ENCODE measurements around the gene WDR7.

The WDR7 gene

DNA sequence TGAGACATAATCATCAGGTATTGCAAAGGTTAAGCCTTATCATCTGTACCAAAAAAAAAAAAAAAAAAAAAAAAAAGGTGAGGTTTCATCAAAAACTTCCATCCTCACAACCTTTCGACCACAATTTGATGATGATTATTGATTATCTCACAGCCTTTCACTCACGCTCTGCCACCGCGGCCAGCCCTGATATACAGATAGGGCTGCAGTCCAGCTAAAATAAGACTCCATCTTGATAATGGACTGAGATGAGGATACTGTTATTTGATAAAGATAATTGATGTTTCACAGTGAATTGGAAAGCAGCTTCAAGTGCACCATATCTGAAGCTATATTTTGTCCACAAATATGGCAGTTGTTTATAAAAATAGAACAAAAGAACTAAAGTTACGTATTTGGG lies 336.1 kb downstream of the WDR7 start:
- Histone ChIP-seq H2AFZ (ENCODE audit: low read depth, low read length) (no peak overlapping the region), H3K9me3 (ENCODE audit: low read length) (no peaks in the 10 kb centered on the region), H3K27me3 (ENCODE audit: insufficient read depth, low read length) (no peaks in the 10 kb centered on the region), H3K36me3 (ENCODE audit: insufficient read depth, low read length) (no peaks in the 10 kb centered on the region), H3K4me3 (ENCODE audit: low read length) (no peak overlapping the region), H3K4me1 (ENCODE audit: insufficient read depth, low read length) (peaks cover 18% of the 10 kb centered on the region)

DNA sequence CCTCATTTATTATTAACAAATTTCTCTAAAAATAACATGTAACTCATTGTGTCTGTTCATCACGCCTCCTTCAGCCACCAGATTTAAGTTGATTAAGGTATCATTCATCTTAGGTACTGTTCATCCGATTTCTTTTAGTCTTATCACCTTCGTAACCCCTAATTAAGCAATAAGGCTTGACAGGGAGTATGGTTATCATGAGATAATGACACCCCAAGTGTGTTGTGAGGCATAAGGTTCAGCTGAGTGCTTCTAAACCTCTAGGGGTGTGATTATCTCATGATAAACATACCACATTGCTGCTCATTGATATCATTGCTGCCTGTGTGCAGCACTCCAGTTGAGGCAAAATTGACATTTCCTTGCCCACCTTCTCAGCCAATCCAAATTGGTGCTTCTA lies 336.9 kb downstream of the WDR7 start:
- Histone ChIP-seq H3K4me3 (ENCODE audit: low read length) (no peak overlapping the region), H3K4me1 (ENCODE audit: insufficient read depth, low read length) (peaks cover 11% of the 10 kb centered on the region), H2AFZ (ENCODE audit: low read depth, low read length) (no peak overlapping the region), H3K36me3 (ENCODE audit: insufficient read depth, low read length) (no peaks in the 10 kb centered on the region), H3K9me3 (ENCODE audit: low read length) (no peaks in the 10 kb centered on the region), H3K27me3 (ENCODE audit: insufficient read depth, low read length) (no peaks in the 10 kb centered on the region)

GRCh38 chr18:56990678-56991077 lies 339.5 kb downstream of the WDR7 start:
- no peaks in the 10 kb centered on the region for H3K27me3 ChIP-seq (ENCODE audit: insufficient read depth, low read length)
- H2AFZ ChIP-seq (ENCODE audit: low read depth, low read length), result no peak overlapping the region
- H3K36me3 ChIP-seq (ENCODE audit: insufficient read depth, low read length), result no peaks in the 10 kb centered on the region
- H3K9me3 ChIP-seq (ENCODE audit: low read length), result no peaks in the 10 kb centered on the region
- no peak overlapping the region for H3K4me3 ChIP-seq (ENCODE audit: low read length)
- H3K4me1 ChIP-seq (ENCODE audit: insufficient read depth, low read length), result peaks cover 12% of the 10 kb centered on the region

GRCh38 chr18:56992777-56993176 lies 341.6 kb downstream of the WDR7 start:
- no peaks in the 10 kb centered on the region for H3K27me3 ChIP-seq (ENCODE audit: insufficient read depth, low read length)
- H3K4me1 ChIP-seq (ENCODE audit: insufficient read depth, low read length), result peaks cover 2% of the 10 kb centered on the region
- H3K9me3 ChIP-seq (ENCODE audit: low read length), result no peaks in the 10 kb centered on the region
- no peaks in the 10 kb centered on the region for H3K36me3 ChIP-seq (ENCODE audit: insufficient read depth, low read length)
- no peak overlapping the region for H2AFZ ChIP-seq (ENCODE audit: low read depth, low read length)
- H3K4me3 ChIP-seq (ENCODE audit: low read length), result no peak overlapping the region

DNA sequence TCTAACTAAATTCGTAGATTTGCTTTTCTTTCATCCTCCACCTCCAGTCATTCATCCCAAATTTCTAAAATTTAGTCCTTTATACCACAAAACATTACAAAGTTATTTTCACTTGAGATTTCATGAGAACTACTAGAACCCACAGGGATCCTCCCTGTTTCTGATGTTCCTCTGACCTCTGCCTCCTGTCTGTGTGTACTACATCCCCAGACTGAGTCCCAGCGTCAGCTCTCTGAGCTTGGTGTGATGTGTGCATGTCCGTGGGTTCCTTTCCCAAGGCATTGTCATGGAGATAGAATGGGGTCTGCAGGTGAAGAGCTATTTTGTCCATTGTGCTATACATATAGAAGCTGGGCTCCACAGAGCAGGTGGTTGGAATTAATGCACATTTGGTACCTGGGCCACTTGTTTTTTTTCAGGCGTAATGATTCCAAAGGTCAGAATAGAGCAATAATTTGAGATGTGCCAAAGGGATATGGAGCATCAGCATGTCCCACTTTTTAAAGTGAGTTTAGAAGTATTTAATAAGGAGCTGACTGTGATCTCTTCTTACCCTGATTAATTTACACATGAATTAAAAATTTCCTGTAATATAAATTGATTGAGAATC lies 344.5 kb downstream of the WDR7 start:
- no peaks in the 10 kb centered on the region for H3K27me3 ChIP-seq (ENCODE audit: insufficient read depth, low read length)
- no peaks in the 10 kb centered on the region for H3K9me3 ChIP-seq (ENCODE audit: low read length)
- H2AFZ ChIP-seq (ENCODE audit: low read depth, low read length), result no peak overlapping the region
- H3K36me3 ChIP-seq (ENCODE audit: insufficient read depth, low read length), result no peaks in the 10 kb centered on the region
- H3K4me3 ChIP-seq (ENCODE audit: low read length), result no peak overlapping the region
- H3K4me1 ChIP-seq (ENCODE audit: insufficient read depth, low read length), result peaks cover 2% of the 10 kb centered on the region

DNA sequence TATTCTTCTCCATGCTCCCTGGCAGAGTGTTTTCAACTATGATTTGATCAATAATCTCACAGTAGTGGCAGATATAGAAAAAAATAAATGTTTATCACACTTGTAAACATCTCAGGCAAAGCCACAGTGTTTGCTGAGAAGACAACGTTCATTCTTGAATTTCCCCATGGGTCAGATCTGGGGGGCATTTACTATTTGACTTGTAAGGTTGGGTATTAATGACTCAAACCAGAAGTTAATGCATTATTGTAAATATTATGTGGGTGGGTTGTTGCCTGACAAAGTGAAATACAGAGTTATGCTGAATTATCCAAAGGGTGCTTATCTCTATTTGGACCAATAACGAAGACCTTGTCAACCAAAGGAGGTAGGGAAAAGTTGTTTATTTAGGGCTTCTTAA lies 346.0 kb downstream of the WDR7 start:
- Histone ChIP-seq H2AFZ (ENCODE audit: low read depth, low read length) (no peak overlapping the region), H3K27me3 (ENCODE audit: insufficient read depth, low read length) (no peaks in the 10 kb centered on the region), H3K9me3 (ENCODE audit: low read length) (no peaks in the 10 kb centered on the region), H3K4me3 (ENCODE audit: low read length) (no peak overlapping the region), H3K36me3 (ENCODE audit: insufficient read depth, low read length) (no peaks in the 10 kb centered on the region), H3K4me1 (ENCODE audit: insufficient read depth, low read length) (peaks cover 11% of the 10 kb centered on the region)

DNA sequence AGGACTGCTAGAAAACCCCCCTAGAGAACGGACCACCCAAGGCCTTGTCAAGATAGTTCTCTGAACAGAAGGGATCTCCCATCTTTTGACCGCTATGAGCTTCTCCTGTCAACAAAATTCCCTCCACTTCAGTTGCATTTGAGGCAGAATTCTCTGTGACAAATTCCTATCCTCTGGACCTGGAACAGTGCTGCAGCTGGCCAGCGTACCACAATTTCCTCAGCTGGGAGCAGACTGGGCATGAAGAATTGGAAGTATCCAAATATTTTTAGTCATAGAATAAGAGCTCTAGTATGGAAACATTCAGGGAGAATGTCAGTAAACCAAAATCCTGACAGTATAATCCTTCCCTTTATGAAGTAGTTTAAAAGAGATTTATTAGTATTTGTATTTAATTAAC lies 348.7 kb downstream of the WDR7 start:
- no peaks in the 10 kb centered on the region for H3K9me3 ChIP-seq (ENCODE audit: low read length)
- H2AFZ ChIP-seq (ENCODE audit: low read depth, low read length), result no peak overlapping the region
- no peak overlapping the region for H3K4me3 ChIP-seq (ENCODE audit: low read length)
- peaks cover 21% of the 10 kb centered on the region for H3K4me1 ChIP-seq (ENCODE audit: insufficient read depth, low read length)
- no peaks in the 10 kb centered on the region for H3K36me3 ChIP-seq (ENCODE audit: insufficient read depth, low read length)
- no peaks in the 10 kb centered on the region for H3K27me3 ChIP-seq (ENCODE audit: insufficient read depth, low read length)

DNA sequence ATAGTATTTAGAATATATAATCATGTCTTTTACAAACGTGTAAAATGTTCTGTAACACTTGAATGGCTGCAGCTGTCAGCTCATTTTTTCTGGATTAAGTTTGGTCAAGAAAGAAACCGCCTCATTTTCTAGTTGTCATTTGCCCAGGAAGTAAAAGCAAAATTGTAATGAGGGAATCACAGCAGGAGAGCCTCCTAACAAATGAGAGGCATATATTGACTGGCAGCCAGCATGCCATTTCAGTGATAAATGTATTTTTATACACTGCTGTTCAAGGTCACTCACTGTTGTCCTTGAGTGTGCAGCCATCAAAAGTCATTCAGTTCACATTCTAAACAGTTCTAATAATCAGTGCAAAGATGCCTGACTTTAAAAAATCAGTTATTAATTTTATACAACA lies 351.5 kb downstream of the WDR7 start:
- no peaks in the 10 kb centered on the region for H3K36me3 ChIP-seq (ENCODE audit: insufficient read depth, low read length)
- peaks cover 21% of the 10 kb centered on the region for H3K4me1 ChIP-seq (ENCODE audit: insufficient read depth, low read length)
- H2AFZ ChIP-seq (ENCODE audit: low read depth, low read length), result no peak overlapping the region
- no peak overlapping the region for H3K4me3 ChIP-seq (ENCODE audit: low read length)
- no peaks in the 10 kb centered on the region for H3K9me3 ChIP-seq (ENCODE audit: low read length)
- no peaks in the 10 kb centered on the region for H3K27me3 ChIP-seq (ENCODE audit: insufficient read depth, low read length)

DNA sequence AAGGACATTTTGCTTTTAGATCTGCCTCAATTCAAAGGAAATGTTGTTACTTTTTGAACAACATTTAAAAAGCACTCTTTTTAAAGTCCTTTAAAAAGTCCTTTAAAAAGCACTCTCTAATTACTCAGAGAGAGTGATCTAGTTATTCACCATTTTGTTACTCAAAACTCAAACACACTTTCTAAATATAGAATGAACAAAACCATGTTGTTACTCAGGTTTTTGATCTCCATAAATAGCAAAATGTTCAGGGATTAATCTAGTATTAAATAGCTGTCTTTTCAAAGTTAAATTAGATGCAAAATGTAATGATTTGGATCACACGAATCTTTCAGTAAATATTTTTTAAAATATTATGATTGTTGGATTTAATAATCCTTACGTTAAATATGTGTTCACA lies 352.2 kb downstream of the WDR7 start:
- Histone ChIP-seq H2AFZ (ENCODE audit: low read depth, low read length) (no peak overlapping the region), H3K4me3 (ENCODE audit: low read length) (no peak overlapping the region), H3K9me3 (ENCODE audit: low read length) (no peaks in the 10 kb centered on the region), H3K36me3 (ENCODE audit: insufficient read depth, low read length) (no peaks in the 10 kb centered on the region), H3K4me1 (ENCODE audit: insufficient read depth, low read length) (peaks cover 21% of the 10 kb centered on the region), H3K27me3 (ENCODE audit: insufficient read depth, low read length) (no peaks in the 10 kb centered on the region)

GRCh38 chr18:57004366-57005121 lies 353.4 kb downstream of the WDR7 start:
- Histone ChIP-seq H3K4me1 (ENCODE audit: insufficient read depth, low read length) (peaks cover 21% of the 10 kb centered on the region), H2AFZ (ENCODE audit: low read depth, low read length) (no peak overlapping the region), H3K9me3 (ENCODE audit: low read length) (no peaks in the 10 kb centered on the region), H3K4me3 (ENCODE audit: low read length) (no peak overlapping the region), H3K36me3 (ENCODE audit: insufficient read depth, low read length) (no peaks in the 10 kb centered on the region), H3K27me3 (ENCODE audit: insufficient read depth, low read length) (no peaks in the 10 kb centered on the region)

GRCh38 chr18:57008001-57008686 lies 357.0 kb downstream of the WDR7 start:
- Histone ChIP-seq H3K36me3 (ENCODE audit: insufficient read depth, low read length) (no peaks in the 10 kb centered on the region), H3K4me3 (ENCODE audit: low read length) (no peak overlapping the region), H2AFZ (ENCODE audit: low read depth, low read length) (no peak overlapping the region), H3K27me3 (ENCODE audit: insufficient read depth, low read length) (no peaks in the 10 kb centered on the region), H3K9me3 (ENCODE audit: low read length) (no peaks in the 10 kb centered on the region), H3K4me1 (ENCODE audit: insufficient read depth, low read length) (peaks cover 2% of the 10 kb centered on the region)

- Histone ChIP-seq H3K36me3 (ENCODE audit: insufficient read depth, low read length) (no peaks in the 10 kb centered on the region), H2AFZ (ENCODE audit: low read depth, low read length) (no peak overlapping the region), H3K4me1 (ENCODE audit: insufficient read depth, low read length) (peaks cover 5% of the 10 kb centered on the region), H3K9me3 (ENCODE audit: low read length) (no peaks in the 10 kb centered on the region), H3K27me3 (ENCODE audit: insufficient read depth, low read length) (no peaks in the 10 kb centered on the region), H3K4me3 (ENCODE audit: low read length) (no peak overlapping the region)
Measured at GRCh38 chr18:57009844-57010243, 358.7 kb downstream of the WDR7 start.

DNA sequence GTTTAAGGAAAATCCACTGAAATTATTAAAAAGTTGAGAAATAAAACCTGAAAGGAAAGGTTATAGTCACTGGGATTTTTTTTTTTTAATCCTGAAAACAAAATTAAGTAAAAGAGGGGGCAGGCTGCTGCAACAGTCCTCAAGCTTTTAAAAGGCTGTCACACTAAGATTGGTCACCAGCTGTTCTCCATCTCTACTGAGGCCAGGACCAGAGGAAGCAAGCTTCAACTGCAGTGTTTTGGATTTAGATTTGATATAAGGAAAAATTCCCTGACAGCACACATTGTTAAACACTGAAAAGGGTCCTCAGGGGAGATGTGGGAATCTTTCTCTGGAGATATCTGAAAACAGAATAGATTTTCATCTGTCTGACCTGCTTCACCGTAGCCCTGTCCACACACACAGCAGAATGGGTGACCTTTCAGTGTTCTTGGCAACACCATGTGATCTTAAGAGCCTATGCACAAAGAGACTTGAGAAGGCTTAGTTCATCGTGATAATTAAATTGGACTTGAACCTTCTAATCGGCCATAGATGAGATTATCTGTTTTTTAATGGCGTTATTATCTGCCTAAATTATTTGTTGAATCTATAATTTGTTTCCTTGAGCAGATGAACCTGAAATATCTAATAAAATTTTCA lies 363.7 kb downstream of the WDR7 start:
- no peak overlapping the region for H3K4me3 ChIP-seq (ENCODE audit: low read length)
- no peaks in the 10 kb centered on the region for H3K9me3 ChIP-seq (ENCODE audit: low read length)
- H3K27me3 ChIP-seq (ENCODE audit: insufficient read depth, low read length), result no peaks in the 10 kb centered on the region
- no peak overlapping the region for H2AFZ ChIP-seq (ENCODE audit: low read depth, low read length)
- H3K4me1 ChIP-seq (ENCODE audit: insufficient read depth, low read length), result peaks cover 38% of the 10 kb centered on the region
- no peaks in the 10 kb centered on the region for H3K36me3 ChIP-seq (ENCODE audit: insufficient read depth, low read length)

Measured in neuron (in vitro differentiated cells).